NCI-H146 treated with DMSO at 0.1 percent for 48 hours (cell line): ENCODE measurements around the gene ZNF333.
"Not testable (repeated sequence)": the region's sequence is repeated elsewhere in the genome, so short reads cannot be mapped to it uniquely, and the experiment has no call there.

Source experiments
- DNase-seq: peaks from one replicate; lab custom pipeline; 2025; ENCODE audit not compliant: unreplicated experiment; lab: John Stamatoyannopoulos, UW

ZNF333 gene

DNA sequence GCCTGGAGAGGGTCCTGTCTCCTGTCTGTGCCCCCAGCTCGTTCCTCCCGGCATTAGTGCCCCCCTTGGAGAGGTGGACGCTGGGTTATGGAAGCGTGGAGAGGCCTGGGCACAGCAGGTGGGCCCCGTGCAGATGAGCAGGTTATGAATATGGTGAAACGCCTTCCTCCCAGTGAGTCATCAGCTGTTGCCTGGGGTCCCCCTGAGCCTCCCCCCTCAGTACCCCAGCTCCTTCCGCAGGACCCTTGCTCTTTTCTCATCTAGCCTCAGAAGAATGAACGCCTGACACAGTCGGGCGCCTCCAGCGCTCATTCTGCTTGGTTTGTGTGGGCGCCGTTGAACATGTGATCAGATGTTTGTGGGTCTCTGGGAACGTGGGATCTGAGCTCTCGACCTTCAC is 76.0 kb downstream of the ZNF333 start:
- DNase-seq = not testable (repeated sequence)

DNA sequence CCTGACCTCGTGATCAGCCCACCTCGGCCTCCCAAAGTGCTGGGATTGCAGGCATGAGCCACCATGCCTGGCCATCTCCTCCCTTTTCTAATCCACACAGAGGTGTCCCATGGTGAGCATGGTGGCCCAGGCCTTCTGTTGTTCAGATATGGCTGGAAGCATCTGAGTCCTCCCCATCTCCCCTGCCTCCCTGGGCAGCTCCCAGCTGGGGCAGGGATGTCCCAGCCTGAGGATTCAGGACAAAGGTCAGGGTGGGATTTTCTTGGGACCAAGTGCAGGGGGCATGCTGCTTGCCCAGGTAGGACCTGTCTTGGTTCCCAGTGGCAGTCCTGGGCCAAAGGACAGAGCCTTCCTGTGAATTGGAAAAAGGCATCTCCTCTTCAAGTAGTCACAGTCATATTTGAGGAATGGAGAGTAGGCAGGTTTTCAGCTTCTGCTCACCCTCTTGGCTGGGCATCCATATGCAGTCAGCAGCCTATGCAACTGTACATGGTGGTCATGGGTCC is 77.7 kb downstream of the ZNF333 start:
- no peak for DNase-seq

- DNase-seq = no peak
Observed at GRCh38 chr19:14768001-14768400, 78.2 kb downstream of the ZNF333 start.

GRCh38 chr19:14769201-14769600 is 79.4 kb downstream of the ZNF333 start:
- no peak for DNase-seq

DNA sequence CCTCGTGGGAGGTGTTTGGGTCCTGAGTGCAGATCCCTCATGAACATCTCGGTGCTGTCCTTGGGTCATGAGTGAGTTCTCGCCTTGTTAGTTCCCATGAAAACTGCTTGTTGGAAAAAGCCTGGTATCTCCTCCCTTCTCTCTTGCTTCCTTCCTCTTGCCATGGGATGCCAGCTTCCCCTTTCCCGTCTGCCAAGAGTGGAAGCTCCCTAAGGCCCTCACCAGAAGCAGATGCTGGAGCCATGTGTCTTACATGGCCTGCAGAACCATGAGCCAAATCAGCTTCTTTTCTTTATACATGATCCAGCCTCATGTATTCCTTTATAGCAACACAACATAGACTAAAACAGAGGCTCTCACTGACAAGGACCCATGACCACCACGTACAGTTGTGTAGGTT is 80.3 kb downstream of the ZNF333 start:
- no peak for DNase-seq

GRCh38 chr19:14770944-14771839 is 81.3 kb downstream of the ZNF333 start:
- DNase-seq = no peak

DNA sequence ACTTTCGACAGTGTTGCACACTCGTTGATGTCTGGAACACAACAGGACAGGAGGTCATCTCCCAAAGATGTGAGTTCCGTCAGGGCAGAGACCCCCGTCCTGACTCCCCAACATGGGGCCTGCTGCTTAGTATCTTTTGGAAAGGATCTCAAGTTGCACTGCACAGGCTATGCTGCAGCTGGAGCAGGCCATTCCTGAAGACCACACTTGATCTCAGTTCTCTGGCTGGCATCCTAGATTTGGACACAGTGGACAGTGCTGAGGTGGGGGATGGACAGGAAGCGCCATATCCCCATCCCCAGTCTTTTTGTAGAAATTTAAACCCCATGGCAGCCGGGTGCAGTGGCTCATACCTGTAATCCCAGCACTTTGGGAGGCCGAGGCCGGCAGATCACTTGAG is 82.6 kb downstream of the ZNF333 start:
- DNase-seq = no peak

DNA sequence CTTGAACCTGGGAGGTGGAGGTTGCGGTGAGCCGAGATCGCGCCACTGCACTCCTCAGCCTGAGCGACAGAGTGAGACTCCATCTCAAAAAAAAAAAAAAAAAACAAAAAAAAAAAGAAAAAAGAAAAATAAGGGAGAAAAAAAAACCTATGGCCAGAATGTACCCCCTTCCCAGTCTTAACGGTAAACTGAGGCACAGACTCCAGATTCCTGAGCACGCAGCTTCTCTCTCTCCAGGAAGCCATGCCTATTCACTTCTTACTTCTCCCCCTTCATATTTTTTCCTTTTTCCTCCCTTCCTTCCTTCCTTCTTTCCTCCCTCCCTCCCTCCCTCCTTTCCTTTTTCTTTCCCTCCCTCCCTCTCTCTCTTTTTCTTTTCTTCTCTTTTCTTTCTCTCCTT is 83.1 kb downstream of the ZNF333 start:
- no peak for DNase-seq

DNA sequence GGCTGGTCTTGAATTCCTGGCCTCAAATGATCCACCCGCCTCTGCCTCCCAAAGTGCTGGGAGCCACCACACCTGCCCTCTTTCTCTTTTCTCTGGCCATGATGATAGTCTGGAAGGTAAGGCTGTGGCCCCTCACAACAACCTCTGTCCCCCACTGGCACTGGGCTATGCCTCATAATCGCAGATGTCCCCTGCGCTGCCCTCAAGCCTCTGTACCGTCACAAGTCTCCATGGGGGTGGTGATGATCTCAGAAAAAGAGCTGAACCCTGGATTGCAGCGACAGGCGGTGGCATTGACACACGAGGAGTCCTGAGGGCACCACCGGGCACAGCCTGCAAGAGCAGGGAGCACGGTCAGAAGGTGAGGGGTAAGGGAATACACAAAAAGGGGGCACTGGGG is 83.9 kb downstream of the ZNF333 start:
- not testable (repeated sequence) for DNase-seq

GRCh38 chr19:14774373-14774772 is 84.5 kb downstream of the ZNF333 start:
- DNase-seq = no peak

DNA sequence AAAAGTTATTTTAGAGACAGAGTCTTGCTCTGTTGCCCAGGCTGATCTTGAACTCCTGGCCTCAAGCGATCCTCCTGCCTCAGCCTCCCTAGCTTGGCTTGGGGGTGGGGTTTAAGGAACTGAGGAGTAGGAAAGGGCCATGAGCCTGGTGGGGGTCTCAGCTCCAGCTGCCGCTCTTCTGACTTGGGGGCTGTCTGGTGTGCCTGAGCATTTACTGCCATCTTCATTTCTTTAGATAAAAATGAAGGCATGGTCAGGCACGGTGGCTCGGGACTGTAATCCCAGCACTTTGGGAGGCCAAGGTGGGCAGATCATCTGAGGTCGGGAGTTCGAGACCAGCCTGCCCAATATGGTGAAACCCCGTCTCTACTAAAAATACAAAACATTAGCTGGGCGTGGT is 85.5 kb downstream of the ZNF333 start:
- not testable (repeated sequence) for DNase-seq

DNA sequence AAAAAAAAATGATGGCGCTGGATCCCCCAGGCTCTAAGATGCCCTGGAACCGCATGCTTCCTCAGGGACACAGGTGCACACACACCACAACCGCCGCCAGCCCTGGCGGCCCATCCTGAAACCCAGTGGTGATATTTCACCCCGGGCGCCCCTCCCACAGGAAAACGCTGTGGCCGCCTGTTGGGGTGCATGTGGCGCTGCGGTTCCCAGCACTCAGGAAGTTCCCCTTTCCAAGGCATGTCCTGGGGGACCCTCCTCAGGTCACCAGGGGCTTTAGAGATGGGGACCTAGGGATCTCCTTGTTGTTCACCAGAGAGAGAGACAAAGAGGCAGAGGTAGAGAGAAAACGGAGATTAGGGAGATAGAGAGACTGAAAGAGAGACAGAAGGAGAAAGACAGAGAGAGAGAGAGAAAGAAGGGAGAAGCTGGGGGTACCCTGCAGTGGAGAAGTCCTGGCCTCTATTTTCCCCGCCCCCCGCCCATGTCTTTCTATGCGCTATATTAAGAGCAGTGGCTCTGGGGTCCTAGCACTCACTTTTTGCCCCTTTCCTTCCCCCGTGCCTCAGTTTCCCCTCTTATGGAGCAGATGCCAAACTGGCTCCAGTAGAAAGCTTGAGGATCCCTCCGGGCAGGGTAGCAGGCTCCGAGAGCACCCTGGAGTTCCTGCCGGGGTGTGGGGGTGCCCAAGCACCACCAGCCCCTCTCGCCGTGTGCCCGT is 86.2 kb downstream of the ZNF333 start:
- no peak for DNase-seq

GRCh38 chr19:14777645-14778044 is 87.8 kb downstream of the ZNF333 start:
- not testable (repeated sequence) for DNase-seq

DNA sequence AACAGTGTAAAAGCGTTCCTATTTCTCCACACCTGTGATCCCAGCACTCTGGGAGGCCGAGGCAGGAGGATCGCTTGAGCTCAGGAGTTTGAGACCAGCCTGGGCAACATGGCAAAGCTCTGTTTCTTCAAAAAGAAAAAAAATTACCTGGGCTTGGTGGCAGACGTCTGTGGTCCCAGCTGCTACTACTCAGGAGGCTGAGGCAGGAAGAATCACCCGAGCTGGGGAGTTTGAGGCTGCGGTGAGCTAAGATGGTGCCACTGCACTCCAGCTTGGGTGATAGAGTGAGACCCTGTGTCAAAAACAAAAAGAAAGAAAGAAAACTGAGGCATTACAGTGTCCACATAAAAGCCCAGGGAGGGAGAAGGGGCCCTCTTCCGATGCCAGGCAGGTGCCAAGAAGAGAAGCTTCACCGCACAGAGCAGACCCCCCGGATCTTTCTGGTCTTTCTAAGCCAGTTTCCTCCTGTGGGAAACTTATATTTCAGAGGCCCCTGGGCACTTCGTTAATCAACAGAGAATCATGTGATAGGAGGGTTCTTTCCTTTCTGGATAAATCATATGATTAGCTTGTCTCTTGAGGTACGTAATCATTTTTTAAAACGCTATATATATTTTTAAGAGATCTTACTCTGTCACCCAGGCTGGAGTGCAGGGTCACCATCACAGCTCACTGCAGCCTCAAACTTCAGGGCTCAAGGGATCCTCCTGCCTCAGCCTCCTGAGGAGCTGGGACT is 88.4 kb downstream of the ZNF333 start, which contains the start of gene ADGRE2:
Gene ADGRE2, minus strand, starts transcription at position 451 of the 736 bp plus-strand sequence. CDS start 1,804 bp downstream, outside the sequence.
- not testable (repeated sequence) for DNase-seq

- DNase-seq = no peak
Observed at GRCh38 chr19:14779151-14779550, 89.3 kb downstream of the ZNF333 start.

DNA sequence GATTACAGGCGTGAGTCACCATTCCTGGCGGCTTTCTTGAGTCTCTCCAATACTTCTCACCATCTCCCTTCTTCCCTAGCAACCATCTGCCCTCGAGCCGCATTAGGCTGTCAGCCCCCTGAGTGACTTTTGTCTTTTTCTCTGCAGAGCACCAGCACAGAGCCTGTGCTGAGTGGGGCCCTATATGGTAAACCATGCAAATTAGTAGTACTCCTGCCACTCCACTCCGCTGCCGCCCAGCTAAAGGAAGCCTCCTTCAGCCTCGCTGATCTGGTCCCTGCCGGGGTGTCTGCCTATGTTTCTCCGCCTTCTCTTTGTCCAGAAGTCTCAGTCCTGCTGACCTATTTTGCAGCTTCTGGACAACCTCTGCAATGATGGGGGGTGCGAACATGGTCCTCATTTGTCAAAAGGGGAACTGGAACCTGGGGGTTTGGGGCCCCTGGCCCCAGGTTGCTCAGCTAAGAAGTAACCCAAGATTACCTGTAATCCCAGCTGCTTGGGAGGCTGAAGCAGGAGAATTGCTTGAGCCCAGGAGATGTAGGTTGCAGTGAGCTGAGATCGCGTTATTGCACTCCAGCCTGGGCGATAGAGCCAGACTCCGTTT is 90.9 kb downstream of the ZNF333 start:
- DNase-seq = not testable (repeated sequence)

DNA sequence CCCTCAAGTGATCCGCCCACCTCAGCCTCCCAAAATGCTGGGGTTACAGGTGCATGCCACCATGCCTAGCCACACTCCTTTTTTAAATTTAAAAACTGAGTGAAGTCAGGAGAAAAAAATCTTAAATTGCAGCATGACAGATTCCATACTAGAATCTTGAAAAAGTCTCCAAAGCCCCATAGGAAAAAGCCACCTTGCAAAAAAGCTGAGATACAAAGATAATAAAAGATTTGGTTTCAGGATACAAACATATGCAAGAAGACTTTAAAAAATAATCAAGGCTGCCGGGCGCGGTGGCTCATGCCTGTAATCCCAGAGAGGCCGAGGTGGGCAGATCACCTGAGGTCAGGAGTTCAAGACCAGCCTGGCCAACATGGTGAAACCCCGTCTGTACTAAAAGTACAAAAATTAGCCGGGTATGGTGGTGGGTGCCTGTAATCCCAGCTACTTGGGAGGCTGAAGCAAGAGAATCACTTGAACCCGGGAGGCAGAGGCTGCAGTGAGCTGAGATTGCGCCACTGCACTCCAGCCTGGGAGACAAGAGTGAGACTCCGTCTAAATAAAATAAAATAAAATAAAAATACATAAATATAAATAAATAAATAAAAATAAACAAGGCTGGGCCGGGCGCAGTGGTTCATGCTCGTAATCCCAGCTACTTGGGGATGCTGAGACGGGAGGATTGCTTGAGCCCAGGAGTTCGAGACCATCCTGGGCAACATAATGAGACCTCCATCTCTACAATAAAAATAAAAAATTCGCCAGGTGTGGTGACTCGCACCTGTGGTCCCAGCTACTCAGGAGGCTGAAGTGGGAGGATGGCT is 92.1 kb downstream of the ZNF333 start:
- DNase-seq = not testable (repeated sequence)

- DNase-seq = no peak
Observed at GRCh38 chr19:14782626-14783409, 93.0 kb downstream of the ZNF333 start.
